GM23338 (cell line): ENCODE results near the gene PPP2R5E. TPM values are rescaled to one million over a fixed set of nuclear protein-coding genes. Genes with fewer than 3 reads are reported as not detected.

Experiments
- ATAC-seq: fragments of 200-7000 bp; cut with Tn5 transposase; 3 replicates; pipeline ENCODE4 v1.9.1; 2020
- DNase-seq: peaks from one replicate; pipeline ENCODE4 v3.0.0-alpha.2; 2015; ENCODE audit warnings: low spot score
- H2AFZ ChIP-seq: fragments of 200-600 bp; sonication (generic); 2 replicates; pipeline ENCODE4 v1.8.0; 2016; ENCODE audit warnings: antibody characterized with exemption, mild to moderate bottlenecking, moderate library complexity
- H3F3A ChIP-seq: fragments of 200-600 bp; sonication (generic); replicated peaks from 2 replicates; pipeline ENCODE4 v1.8.0; 2017; ENCODE audit warnings: antibody characterized with exemption, mixed run types, low read depth
- H3K27ac ChIP-seq: fragments of 200-600 bp; sonication (generic); 2 replicates; pipeline ENCODE4 v1.6.1; 2016; ENCODE audit warnings: low read depth
- H3K27me3 ChIP-seq: fragments of 200-600 bp; sonication (generic); 2 replicates; pipeline ENCODE4 v1.8.0; 2016; ENCODE audit warnings: mild to moderate bottlenecking, mixed run types, moderate library complexity; ENCODE audit not compliant: insufficient read depth
- H3K36me3 ChIP-seq: fragments of 200-600 bp; sonication (generic); 2 replicates; pipeline ENCODE4 v1.8.0; 2016; ENCODE audit warnings: mild to moderate bottlenecking; ENCODE audit not compliant: insufficient read depth
- H3K4me1 ChIP-seq: fragments of 200-600 bp; sonication (generic); 2 replicates; pipeline ENCODE4 v1.8.0; 2016; ENCODE audit warnings: mild to moderate bottlenecking, moderate library complexity; ENCODE audit not compliant: insufficient read depth
- H3K4me2 ChIP-seq: fragments of 200-600 bp; sonication (generic); 2 replicates; pipeline ENCODE4 v1.7.1; 2017; ENCODE audit warnings: mixed run types
- H3K4me3 ChIP-seq: fragments of 200-600 bp; sonication (generic); 2 replicates; pipeline ENCODE4 v1.6.1; 2016; ENCODE audit warnings: mixed run types
- H3K79me2 ChIP-seq: fragments of 200-600 bp; sonication (generic); replicated peaks from 2 replicates; pipeline ENCODE4 v1.8.0; 2017; ENCODE audit warnings: mild to moderate bottlenecking; ENCODE audit not compliant: insufficient read depth
- H3K9me2 ChIP-seq: fragments of 200-600 bp; sonication (generic); 2 replicates; pipeline ENCODE4 v1.8.0; 2017; ENCODE audit not compliant: insufficient read depth
- H4K20me1 ChIP-seq: fragments of 200-600 bp; sonication (generic); replicated peaks from 2 replicates; pipeline ENCODE4 v1.8.0; 2017; ENCODE audit warnings: mild to moderate bottlenecking; ENCODE audit not compliant: insufficient read depth
- H3K27ac Mint-ChIP-seq: 2 replicates; pipeline ENCODE4 v1.8.0; 2020; ENCODE audit warnings: inconsistent platforms, mild to moderate bottlenecking, moderate library complexity, mixed read lengths
- H3K27me3 Mint-ChIP-seq: 3 replicates; pipeline ENCODE4 v1.8.0; 2022; ENCODE audit warnings: low read depth, mild to moderate bottlenecking, moderate library complexity, mixed read lengths, inconsistent platforms; ENCODE audit not compliant: insufficient read depth, poor library complexity
- H3K36me3 Mint-ChIP-seq: 3 replicates; pipeline ENCODE4 v1.8.0; 2021; ENCODE audit warnings: low read depth, mild to moderate bottlenecking, inconsistent platforms, moderate library complexity, mixed read lengths
- H3K4me1 Mint-ChIP-seq: 3 replicates; pipeline ENCODE4 v1.8.0; 2020; ENCODE audit warnings: mild to moderate bottlenecking, inconsistent platforms, mixed read lengths
- H3K4me3 Mint-ChIP-seq: 3 replicates; pipeline ENCODE4 v1.8.0; 2021; ENCODE audit warnings: moderate library complexity, mild to moderate bottlenecking, inconsistent platforms, mixed read lengths
- H3K9me3 Mint-ChIP-seq: 3 replicates; pipeline ENCODE4 v1.8.0; 2020; ENCODE audit warnings: moderate library complexity, mild to moderate bottlenecking, inconsistent platforms, mixed read lengths
- CREB1 ChIP-seq: fragments of 250-450 bp; sonication (Bioruptor Pico); IDR thresholded peaks from 2 replicates; pipeline ENCODE4 v1.5.0; 2020; ENCODE audit warnings: low read depth, mild to moderate bottlenecking, moderate library complexity
- CTCF ChIP-seq, 2 experiments: fragments of 200-600 bp in 1 of 2; sonication (generic) in 1 of 2; conservative IDR thresholded peaks; 2 replicates each; pipeline versions ENCODE4 v1.5.1 to v1.6.1; 2016 to 2017; ENCODE audit warnings: antibody characterized with exemption in 2 of 2, low read depth in 2 of 2, mild to moderate bottlenecking in 2 of 2, moderate library complexity in 1 of 2
- ETS1 ChIP-seq: IDR thresholded peaks from 2 replicates; pipeline ENCODE4 v1.6.1; 2016; ENCODE audit warnings: antibody characterized with exemption
- EZH2 ChIP-seq: fragments of 200-600 bp; sonication (generic); IDR thresholded peaks from one replicate; pipeline ENCODE4 v1.8.0; 2017; ENCODE audit warnings: antibody characterized with exemption, mild to moderate bottlenecking, low read depth; ENCODE audit not compliant: unreplicated experiment
- EZH2phosphoT487 ChIP-seq: fragments of 200-600 bp; sonication (generic); IDR thresholded peaks from one replicate; pipeline ENCODE4 v1.8.1; 2018; ENCODE audit warnings: antibody characterized with exemption; ENCODE audit not compliant: unreplicated experiment
- JUNB ChIP-seq: IDR thresholded peaks from one replicate; pipeline ENCODE4 v1.6.1; 2016; ENCODE audit warnings: antibody characterized with exemption; ENCODE audit not compliant: unreplicated experiment
- NANOG ChIP-seq: IDR thresholded peaks from 2 replicates; pipeline ENCODE4 v1.6.1; 2016; ENCODE audit warnings: antibody characterized with exemption, borderline replicate concordance
- STAT1 ChIP-seq: IDR thresholded peaks from one replicate; pipeline ENCODE4 v1.6.1; 2016; ENCODE audit warnings: antibody characterized with exemption; ENCODE audit not compliant: unreplicated experiment
- ZNF114 ChIP-seq: fragments of 250-450 bp; sonication (Bioruptor Pico); IDR thresholded peaks from 2 replicates; pipeline ENCODE4 v1.5.0; 2020; ENCODE audit warnings: mild to moderate bottlenecking, moderate library complexity
- ZNF331 ChIP-seq: fragments of 250-450 bp; sonication (Bioruptor Pico); IDR thresholded peaks from 2 replicates; pipeline ENCODE4 v1.5.0; 2020; ENCODE audit warnings: low read depth, mild to moderate bottlenecking, moderate library complexity
- polyA plus RNA-seq: library from polyadenylated mRNA; unstranded; fragments of >200 nt; fragmentation: Nextera tagmentation; extraction: Ambion mirVana; gene quantifications from 2 replicates; pipeline ENCODE4 v1.2.1, GENCODE V29; 2016
- total RNA-seq: library from RNA; depleted of rRNA; stranded (reverse); fragments of >200 nt; shearing (Covaris generic); gene quantifications from 2 replicates; pipeline ENCODE4 v1.2.3, GENCODE V29; 2014
- TF ChIP-seq, protein P1 (sequence below): fragments of 250-450 bp; sonication (Bioruptor Pico); IDR thresholded peaks from 2 replicates; pipeline ENCODE4 v1.5.0; 2020; ENCODE audit warnings: mild to moderate bottlenecking, moderate library complexity

The PPP2R5E gene
- total and polyA plus RNA-seq, 2 experiments from 2014 or later, result 40.9 to 45.5 TPM

DNA sequence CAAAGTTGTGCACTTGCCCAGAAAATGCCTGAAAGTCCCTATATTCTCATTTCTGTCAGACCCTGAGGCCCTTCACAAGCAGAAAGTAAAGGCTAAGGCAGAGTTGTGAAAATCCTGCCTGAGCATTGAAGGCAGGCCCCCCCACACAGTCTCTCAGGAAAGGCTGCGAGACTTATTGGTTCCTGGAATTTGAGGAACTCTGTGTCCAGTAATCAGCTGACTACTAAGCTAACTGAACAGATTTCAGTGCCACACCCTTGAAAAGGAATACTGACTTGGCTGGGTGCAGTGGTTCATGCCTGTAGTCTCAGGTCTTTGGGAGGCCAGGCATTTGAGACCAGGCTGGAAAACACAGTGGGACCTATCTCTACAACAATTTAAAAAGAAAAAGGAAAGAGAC lies 21.1 kb upstream of the PPP2R5E start (continued):
- TF ChIP-seq, protein P1, sequence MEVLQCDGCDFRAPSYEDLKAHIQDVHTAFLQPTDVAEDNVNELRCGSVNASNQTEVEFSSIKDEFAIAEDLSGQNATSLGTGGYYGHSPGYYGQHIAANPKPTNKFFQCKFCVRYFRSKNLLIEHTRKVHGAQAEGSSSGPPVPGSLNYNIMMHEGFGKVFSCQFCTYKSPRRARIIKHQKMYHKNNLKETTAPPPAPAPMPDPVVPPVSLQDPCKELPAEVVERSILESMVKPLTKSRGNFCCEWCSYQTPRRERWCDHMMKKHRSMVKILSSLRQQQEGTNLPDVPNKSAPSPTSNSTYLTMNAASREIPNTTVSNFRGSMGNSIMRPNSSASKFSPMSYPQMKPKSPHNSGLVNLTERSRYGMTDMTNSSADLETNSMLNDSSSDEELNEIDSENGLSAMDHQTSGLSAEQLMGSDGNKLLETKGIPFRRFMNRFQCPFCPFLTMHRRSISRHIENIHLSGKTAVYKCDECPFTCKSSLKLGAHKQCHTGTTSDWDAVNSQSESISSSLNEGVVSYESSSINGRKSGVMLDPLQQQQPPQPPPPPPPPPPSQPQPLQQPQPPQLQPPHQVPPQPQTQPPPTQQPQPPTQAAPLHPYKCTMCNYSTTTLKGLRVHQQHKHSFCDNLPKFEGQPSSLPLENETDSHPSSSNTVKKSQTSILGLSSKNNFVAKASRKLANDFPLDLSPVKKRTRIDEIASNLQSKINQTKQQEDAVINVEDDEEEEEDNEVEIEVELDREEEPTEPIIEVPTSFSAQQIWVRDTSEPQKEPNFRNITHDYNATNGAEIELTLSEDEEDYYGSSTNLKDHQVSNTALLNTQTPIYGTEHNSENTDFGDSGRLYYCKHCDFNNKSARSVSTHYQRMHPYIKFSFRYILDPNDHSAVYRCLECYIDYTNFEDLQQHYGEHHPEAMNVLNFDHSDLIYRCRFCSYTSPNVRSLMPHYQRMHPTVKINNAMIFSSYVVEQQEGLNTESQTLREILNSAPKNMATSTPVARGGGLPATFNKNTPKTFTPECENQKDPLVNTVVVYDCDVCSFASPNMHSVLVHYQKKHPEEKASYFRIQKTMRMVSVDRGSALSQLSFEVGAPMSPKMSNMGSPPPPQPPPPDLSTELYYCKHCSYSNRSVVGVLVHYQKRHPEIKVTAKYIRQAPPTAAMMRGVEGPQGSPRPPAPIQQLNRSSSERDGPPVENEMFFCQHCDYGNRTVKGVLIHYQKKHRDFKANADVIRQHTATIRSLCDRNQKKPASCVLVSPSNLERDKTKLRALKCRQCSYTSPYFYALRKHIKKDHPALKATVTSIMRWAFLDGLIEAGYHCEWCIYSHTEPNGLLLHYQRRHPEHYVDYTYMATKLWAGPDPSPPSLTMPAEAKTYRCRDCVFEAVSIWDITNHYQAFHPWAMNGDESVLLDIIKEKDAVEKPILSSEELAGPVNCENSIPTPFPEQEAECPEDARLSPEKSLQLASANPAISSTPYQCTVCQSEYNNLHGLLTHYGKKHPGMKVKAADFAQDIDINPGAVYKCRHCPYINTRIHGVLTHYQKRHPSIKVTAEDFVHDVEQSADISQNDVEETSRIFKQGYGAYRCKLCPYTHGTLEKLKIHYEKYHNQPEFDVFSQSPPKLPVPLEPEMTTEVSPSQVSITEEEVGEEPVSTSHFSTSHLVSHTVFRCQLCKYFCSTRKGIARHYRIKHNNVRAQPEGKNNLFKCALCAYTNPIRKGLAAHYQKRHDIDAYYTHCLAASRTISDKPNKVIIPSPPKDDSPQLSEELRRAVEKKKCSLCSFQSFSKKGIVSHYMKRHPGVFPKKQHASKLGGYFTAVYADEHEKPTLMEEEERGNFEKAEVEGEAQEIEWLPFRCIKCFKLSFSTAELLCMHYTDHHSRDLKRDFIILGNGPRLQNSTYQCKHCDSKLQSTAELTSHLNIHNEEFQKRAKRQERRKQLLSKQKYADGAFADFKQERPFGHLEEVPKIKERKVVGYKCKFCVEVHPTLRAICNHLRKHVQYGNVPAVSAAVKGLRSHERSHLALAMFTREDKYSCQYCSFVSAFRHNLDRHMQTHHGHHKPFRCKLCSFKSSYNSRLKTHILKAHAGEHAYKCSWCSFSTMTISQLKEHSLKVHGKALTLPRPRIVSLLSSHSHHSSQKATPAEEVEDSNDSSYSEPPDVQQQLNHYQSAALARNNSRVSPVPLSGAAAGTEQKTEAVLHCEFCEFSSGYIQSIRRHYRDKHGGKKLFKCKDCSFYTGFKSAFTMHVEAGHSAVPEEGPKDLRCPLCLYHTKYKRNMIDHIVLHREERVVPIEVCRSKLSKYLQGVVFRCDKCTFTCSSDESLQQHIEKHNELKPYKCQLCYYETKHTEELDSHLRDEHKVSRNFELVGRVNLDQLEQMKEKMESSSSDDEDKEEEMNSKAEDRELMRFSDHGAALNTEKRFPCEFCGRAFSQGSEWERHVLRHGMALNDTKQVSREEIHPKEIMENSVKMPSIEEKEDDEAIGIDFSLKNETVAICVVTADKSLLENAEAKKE (CRISPR knock-in tag), result no peak
- TF ChIP-seq JUNB, result no peak

GRCh38 chr14:63563370-63564026 lies 20.3 kb upstream of the PPP2R5E start:
- Histone ChIP-seq H3K27me3 (no peaks in the 10 kb centered on the region), H4K20me1 (no peaks in the 10 kb centered on the region), H3F3A (no peaks in the 10 kb centered on the region), H3K4me2 (no peak overlapping the region), H2AFZ (peak overlapping the region; percentile 43; the same call in 1 of the 2 replicates), H3K9me2 (no peaks in the 10 kb centered on the region), H3K4me1 (no peaks in the 10 kb centered on the region), H3K79me2 (no peaks in the 10 kb centered on the region), H3K36me3 (no peaks in the 10 kb centered on the region), H3K4me3 (no peak overlapping the region), H3K27ac (no peak overlapping the region)
- H3K36me3 Mint-ChIP-seq, result no peaks in the 10 kb centered on the region
- no peak overlapping the region for H3K4me3 Mint-ChIP-seq
- H3K4me1 Mint-ChIP-seq, result no peaks in the 10 kb centered on the region
- no peaks in the 10 kb centered on the region for H3K9me3 Mint-ChIP-seq
- H3K27ac Mint-ChIP-seq, result no peak overlapping the region
- no peaks in the 10 kb centered on the region for H3K27me3 Mint-ChIP-seq
- no peak for DNase-seq
- no peak for ATAC-seq
- TF ChIP-seq EZH2 (no peak), CREB1 (CRISPR knock-in tag) (no peak), EZH2phosphoT487 (no peak), STAT1 (no peak), CTCF (conservative IDR thresholded peaks at IDR 0.05; ENCODE audit: low read depth in 2 of 2) (no peak), ZNF114 (CRISPR knock-in tag) (no peak), NANOG (no peak), ETS1 (no peak), JUNB (no peak), ZNF331 (CRISPR knock-in tag) (no peak)
